ENCODE results near the gene AGO3. TPM values are rescaled to one million over a fixed set of nuclear protein-coding genes. Genes with fewer than 3 reads are reported as not detected.

AGO3 gene
- total RNA-seq (10 to 100 TPM; 11.9 to 33.8 (median 13.9) TPM), polyA plus RNA-seq (1 to 10 TPM; 1.9 to 2.3 (median 2.2) TPM)
- long read RNA-seq, donor 1: 0 reads
- long read RNA-seq, donor 2, partial matches to known transcripts: 0 of 1 reads
- long read RNA-seq, donor 2, other reads (novel, unspliced or antisense): 0 of 1 reads
- long read RNA-seq, donor 3: 0 reads
- long read RNA-seq, donor 4: 0 reads
- long read RNA-seq, donor 5: 0 reads
- long read RNA-seq, donor 6: 0 reads
- long read RNA-seq, donor 7: 0 reads
- long read RNA-seq, donor 8: 0 reads
- long read RNA-seq, donor 9, partial matches to known transcripts: 0 of 1 reads
- long read RNA-seq, donor 9, other reads (novel, unspliced or antisense): 0 of 1 reads
- long read RNA-seq, donor 10: 0 reads

GRCh38 chr1:35930593-35931445, at the start of gene AGO3:
Gene AGO3 (plus strand): TSS chr1:35931105. CDS start chr1:35931427, 322 bp downstream.
- Histone ChIP-seq H3K27me3 (no peaks in the 10 kb centered on the region), H3K4me1 (peaks cover 0 to 59% (median 34%) of the 10 kb centered on the region in 4 donors), H3K27ac (peak within 1 kb of the TSS; percentile 94 to 99 (median 98)), H3K36me3 (no peaks in the 10 kb centered on the region), H3K9me3 (no peaks in the 10 kb centered on the region), H3K4me3 (peak within 1 kb of the TSS; percentile 71 to 95 (median 86))
- peak in 1 of 4 donors; percentile 27 for TF ChIP-seq POLR2A (IDR thresholded peaks at IDR 0.05)
- no peak for TF ChIP-seq EP300 (IDR thresholded peaks at IDR 0.05)
- TF ChIP-seq POLR2AphosphoS5 (IDR thresholded peaks at IDR 0.05): peak; percentile 33 to 84 (median 58)
- DNase-seq: peak; percentile 84 to 96
- intact Hi-C loops (cut with DNase I; ENCODE audit: low total_unique reads): no loop called here
- WGBS, 5 donors: 0 to 1% (median 0%) methylated on average over 29 to 112 of the region's 112 CpGs

GRCh38 chr1:35881850-35882273, 49.0 kb upstream of the AGO3 start:
- no peak for DNase-seq
- WGBS, 5 donors: 18 to 39% (median 28%) methylated on average over 4 of the region's 4 CpGs

GRCh38 chr1:35882586-35882944, 48.3 kb upstream of the AGO3 start:
- peaks cover 28 to 51% (median 42%) of the 10 kb centered on the region in 4 donors for H3K4me1 ChIP-seq
- no peaks in the 10 kb centered on the region for H3K9me3 ChIP-seq
- peak overlapping the region in 2 of 5 donors; percentile 88 to 90 for H3K27ac ChIP-seq
- peak overlapping the region; percentile 95 to 100 (median 98) for H3K4me3 ChIP-seq
- no peaks in the 10 kb centered on the region for H3K27me3 ChIP-seq
- no peaks in the 10 kb centered on the region for H3K36me3 ChIP-seq
- intact Hi-C loops (cut with DNase I; ENCODE audit: low total_unique reads): no loop called here
- no peak for TF ChIP-seq POLR2AphosphoS5 (IDR thresholded peaks at IDR 0.05)
- TF ChIP-seq, protein P1, sequence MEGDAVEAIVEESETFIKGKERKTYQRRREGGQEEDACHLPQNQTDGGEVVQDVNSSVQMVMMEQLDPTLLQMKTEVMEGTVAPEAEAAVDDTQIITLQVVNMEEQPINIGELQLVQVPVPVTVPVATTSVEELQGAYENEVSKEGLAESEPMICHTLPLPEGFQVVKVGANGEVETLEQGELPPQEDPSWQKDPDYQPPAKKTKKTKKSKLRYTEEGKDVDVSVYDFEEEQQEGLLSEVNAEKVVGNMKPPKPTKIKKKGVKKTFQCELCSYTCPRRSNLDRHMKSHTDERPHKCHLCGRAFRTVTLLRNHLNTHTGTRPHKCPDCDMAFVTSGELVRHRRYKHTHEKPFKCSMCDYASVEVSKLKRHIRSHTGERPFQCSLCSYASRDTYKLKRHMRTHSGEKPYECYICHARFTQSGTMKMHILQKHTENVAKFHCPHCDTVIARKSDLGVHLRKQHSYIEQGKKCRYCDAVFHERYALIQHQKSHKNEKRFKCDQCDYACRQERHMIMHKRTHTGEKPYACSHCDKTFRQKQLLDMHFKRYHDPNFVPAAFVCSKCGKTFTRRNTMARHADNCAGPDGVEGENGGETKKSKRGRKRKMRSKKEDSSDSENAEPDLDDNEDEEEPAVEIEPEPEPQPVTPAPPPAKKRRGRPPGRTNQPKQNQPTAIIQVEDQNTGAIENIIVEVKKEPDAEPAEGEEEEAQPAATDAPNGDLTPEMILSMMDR (IDR thresholded peaks at IDR 0.05): no peak
- TF ChIP-seq EP300 (IDR thresholded peaks at IDR 0.05): no peak
- no peak for TF ChIP-seq POLR2A (IDR thresholded peaks at IDR 0.05)
- WGBS, 5 donors: 47 to 52% (median 51%) methylated on average over 16 of the region's 16 CpGs
- no peak for DNase-seq

More at GRCh38 chr1:35881850-35882273, 49.0 kb upstream of the AGO3 start:
- no peak overlapping the region for H3K4me3 ChIP-seq
- intact Hi-C loops (cut with DNase I; ENCODE audit: low total_unique reads): no loop called here
- no peaks in the 10 kb centered on the region for H3K9me3 ChIP-seq
- peaks cover 21 to 44% (median 35%) of the 10 kb centered on the region in 4 donors for H3K4me1 ChIP-seq
- H3K27me3 ChIP-seq: no peaks in the 10 kb centered on the region
- TF ChIP-seq POLR2AphosphoS5 (IDR thresholded peaks at IDR 0.05) (no peak), EP300 (IDR thresholded peaks at IDR 0.05) (no peak), POLR2A (IDR thresholded peaks at IDR 0.05) (no peak)
- TF ChIP-seq, protein P1 (IDR thresholded peaks at IDR 0.05): no peak
- no peaks in the 10 kb centered on the region for H3K36me3 ChIP-seq
- H3K27ac ChIP-seq: no peak overlapping the region

GRCh38 chr1:35882945-35883634, 47.8 kb upstream of the AGO3 start, which contains the start of gene AGO1:
Gene AGO1 (plus strand): TSS chr1:35883209. CDS start chr1:35883422, 213 bp downstream.
- TF ChIP-seq EP300 (IDR thresholded peaks at IDR 0.05) (no peak), POLR2AphosphoS5 (IDR thresholded peaks at IDR 0.05) (peak; percentile 69 to 92 (median 87)), POLR2A (IDR thresholded peaks at IDR 0.05) (no peak)
- TF ChIP-seq, protein P1 (IDR thresholded peaks at IDR 0.05): peak in 6 of 7 experiments; percentile 48 to 99 (median 94)
- DNase-seq: peak; percentile 95 to 98
- Histone ChIP-seq H3K4me3 (peak within 1 kb of the TSS; percentile 95 to 100 (median 98)), H3K27me3 (no peaks in the 10 kb centered on the region), H3K4me1 (peaks cover 29 to 56% (median 47%) of the 10 kb centered on the region in 4 donors), H3K9me3 (no peaks in the 10 kb centered on the region), H3K36me3 (peaks cover 0 to 4% (median under 1%) of the 10 kb centered on the region in 4 donors), H3K27ac (peak within 1 kb of the TSS; percentile 81 to 90 (median 83))
- intact Hi-C loops (cut with DNase I; ENCODE audit: low total_unique reads): no loop called here
- 0 to 3% (median 1%) methylated on average over 26 to 58 of the region's 58 CpGs for WGBS, 5 donors
